Sigmoid colon (tissue), 3 donors: ENCODE measurements around the gene DNAH10.

Source experiments
- CTCF ChIP-seq, 4 experiments: fragments of 450-650 bp in 3 of 4; fragments of 200-600 bp in 1 of 4; IDR thresholded peaks; one replicate each; pipeline ENCODE4 v1.5.1; 2016 to 2019; ENCODE audit warnings: antibody characterized with exemption in 4 of 4, mild to moderate bottlenecking in 3 of 4, moderate library complexity in 2 of 4
- POLR2A ChIP-seq, 2 donors: fragments of 450-650 bp; IDR thresholded peaks; one replicate each; pipeline ENCODE4 v1.6.1; 2016; ENCODE audit warnings: antibody characterized with exemption in 2 of 2, mild to moderate bottlenecking in 2 of 2, moderate library complexity in 2 of 2

GRCh38 chr12:123960029-123960735 is 198.1 kb downstream of the DNAH10 start:
- TF ChIP-seq POLR2A (IDR thresholded peaks at IDR 0.05) (no peak), CTCF (IDR thresholded peaks at IDR 0.05) (no peak)
